GM12878 (cell line): ENCODE measurements around the gene CCL3. TPM values are rescaled to one million over a fixed set of nuclear protein-coding genes. Genes with fewer than 3 reads are reported as not detected.

ENCODE experiments used
- ATF2 ChIP-seq: IDR thresholded peaks from 2 replicates; pipeline ENCODE4 v1.6.1; 2012; ENCODE audit warnings: low read length, inconsistent platforms
- ATF7 ChIP-seq: fragments of 450-650 bp; IDR thresholded peaks from 2 replicates; pipeline ENCODE4 v1.6.1; 2016; ENCODE audit warnings: low read depth, mild to moderate bottlenecking
- BCLAF1 ChIP-seq: fragments of 450-650 bp; IDR thresholded peaks from 2 replicates; pipeline ENCODE4 v1.6.1; 2017; ENCODE audit warnings: antibody characterized with exemption, mild to moderate bottlenecking, moderate library complexity
- BMI1 ChIP-seq: fragments of 450-650 bp; IDR thresholded peaks from 2 replicates; pipeline ENCODE4 v1.6.1; 2016; ENCODE audit warnings: mild to moderate bottlenecking, moderate library complexity, borderline replicate concordance
- CBX3 ChIP-seq: fragments of 200-600 bp; sonication (generic); IDR thresholded peaks from 2 replicates; pipeline ENCODE4 v1.6.1; 2016; ENCODE audit warnings: low read depth, borderline replicate concordance
- CHD4 ChIP-seq: fragments of 200-600 bp; sonication (generic); IDR thresholded peaks from 2 replicates; pipeline ENCODE4 v1.6.1; 2016; ENCODE audit warnings: mild to moderate bottlenecking
- CREM ChIP-seq: IDR thresholded peaks from 2 replicates; pipeline ENCODE4 v1.6.1; 2014; ENCODE audit warnings: antibody characterized with exemption, low read depth
- ESRRA ChIP-seq: IDR thresholded peaks from 2 replicates; pipeline ENCODE4 v1.6.1; 2012; ENCODE audit warnings: mild to moderate bottlenecking, low read length, improper control_type of control experiment
- ETV6 ChIP-seq, 2 experiments: fragments of 450-650 bp in 1 of 2; IDR thresholded peaks in 1 of 2; conservative IDR thresholded peaks in 1 of 2; 2 replicates each; pipeline ENCODE4 v1.6.1; 2014; ENCODE audit warnings: antibody characterized with exemption in 1 of 2, borderline replicate concordance in 1 of 2, low read depth in 1 of 2, mild to moderate bottlenecking in 1 of 2, moderate library complexity in 1 of 2
- HCFC1 ChIP-seq: fragments of 150-350 bp; IDR thresholded peaks from 2 replicates; pipeline ENCODE4 v1.6.1; 2014; ENCODE audit warnings: low read length
- HDGF ChIP-seq: fragments of 450-650 bp; IDR thresholded peaks from 2 replicates; pipeline ENCODE4 v1.6.1; 2016; ENCODE audit warnings: antibody characterized with exemption
- IRF3 ChIP-seq: fragments of 450-650 bp; IDR thresholded peaks from 2 replicates; pipeline ENCODE4 v1.6.1; 2014; ENCODE audit warnings: mild to moderate bottlenecking
- JUNB ChIP-seq: IDR thresholded peaks from 2 replicates; pipeline ENCODE4 v1.6.1; 2016; ENCODE audit warnings: antibody characterized with exemption, mild to moderate bottlenecking
- MEF2B ChIP-seq: fragments of 450-650 bp; IDR thresholded peaks from 2 replicates; pipeline ENCODE4 v1.6.1; 2018; ENCODE audit warnings: mild to moderate bottlenecking, moderate library complexity; ENCODE audit not compliant: partially characterized antibody, poor library complexity, severe bottlenecking
- RCOR1 ChIP-seq: conservative IDR thresholded peaks from 2 replicates; pipeline ENCODE4 v1.6.1; 2012; ENCODE audit warnings: low read depth, low read length, improper control_type of control experiment
- SKIL ChIP-seq: fragments of 450-650 bp; IDR thresholded peaks from 2 replicates; pipeline ENCODE4 v1.6.1; 2017; ENCODE audit warnings: mild to moderate bottlenecking, low read depth, inconsistent platforms; ENCODE audit not compliant: poor library complexity, severe bottlenecking
- SRF ChIP-seq, 2 experiments: IDR thresholded peaks; 2 replicates each; pipeline ENCODE4 v1.6.1; 2011; ENCODE audit warnings: low read depth in 2 of 2, low read length in 2 of 2, mild to moderate bottlenecking in 1 of 2, moderate library complexity in 1 of 2
- TBL1XR1 ChIP-seq: IDR thresholded peaks from 2 replicates; pipeline ENCODE4 v1.6.1; 2012; ENCODE audit warnings: low read depth, low read length, improper control_type of control experiment
- TCF7 ChIP-seq: IDR thresholded peaks from 2 replicates; pipeline ENCODE4 v1.6.1; 2014; ENCODE audit warnings: antibody characterized with exemption, borderline replicate concordance
- ZBTB33 ChIP-seq: fragments of 450-650 bp; IDR thresholded peaks from 2 replicates; pipeline ENCODE4 v1.6.1; 2017; ENCODE audit warnings: mild to moderate bottlenecking
- polyA plus RNA-seq, 11 experiments: library from polyadenylated mRNA; depleted of rRNA in 4 of 11; unstranded in 6 of 11; stranded (reverse) in 5 of 11; fragments of >200 nt; fragmentation: Nextera tagmentation in 4 of 11; fragmentation: Illumina TruSeq in 1 of 11; extraction: Ambion mirVana in 4 of 11; extraction: Trizol in 1 of 11; gene quantifications; 1 replicate in 1 of 11; 2 replicates in 10 of 11; pipeline versions ENCODE4 v1.2.1 to v1.2.3, GENCODE V29; 2011 to 2016; ENCODE audit warnings: inconsistent platforms in 2 of 11, missing spikeins in 2 of 11, low read depth in 1 of 11
- total RNA-seq, 4 experiments: library from RNA; depleted of rRNA in 3 of 4; stranded (reverse); fragments of >200 nt in 3 of 4; fragmentation: Illumina TruSeq in 1 of 4; extraction: Trizol in 1 of 4; gene quantifications; 2 replicates each; pipeline versions ENCODE4 v1.2.1 to v1.2.3, GENCODE V29; 2013 to 2021

Gene CCL3
- total and polyA plus RNA-seq, 10 of the 15 experiments (the other 5 are each of a cell fraction or from before 2014, with no cell fraction given) = 96.5 to 1,488 (median 199) TPM

- TF ChIP-seq ATF2 (peak; percentile 98), CREM (peak; percentile 87), SKIL (peak; percentile 97), ESRRA (no peak), CBX3 (no peak), ATF7 (peak; percentile 99), HDGF (no peak), CHD4 (no peak), JUNB (peak; percentile 99), ZBTB33 (no peak), RCOR1 (no peak; the same call in 1 of the 2 replicates), IRF3 (no peak), MEF2B (peak; percentile 100), BCLAF1 (no peak), ETV6 (conservative IDR thresholded peaks at IDR 0.05 in 1 of 2, IDR thresholded peaks at IDR 0.05 in 1 of 2; ENCODE audit: borderline replicate concordance in 1 of 2, low read depth in 1 of 2) (peak in 1 of 2 experiments; percentile 94; a peak in 2 of 4 replicates), HCFC1 (no peak), TBL1XR1 (peak; percentile 97), BMI1 (peak; percentile 74), TCF7 (peak; percentile 90), SRF (IDR thresholded peaks at IDR 0.05; ENCODE audit: low read depth in 2 of 2, low read length in 2 of 2) (0 out of 4 replicates have a peak, but pooled peaks of 1 of the 2 experiments have one; percentile 34)
Observed at GRCh38 chr17:36089888-36090836, at the start of gene CCL3 (continued).
